NCI-H1694 treated with DMSO at 0.1 percent for 48 hours (cell line): ENCODE data around the gene SBF2.
"Not testable (repeated sequence)": the region's sequence is repeated elsewhere in the genome, so short reads cannot be mapped to it uniquely, and the experiment has no call there.

Experiments used
- DNase-seq: peaks from one replicate; lab custom pipeline; 2025; lab: John Stamatoyannopoulos, UW

The SBF2 gene

DNA sequence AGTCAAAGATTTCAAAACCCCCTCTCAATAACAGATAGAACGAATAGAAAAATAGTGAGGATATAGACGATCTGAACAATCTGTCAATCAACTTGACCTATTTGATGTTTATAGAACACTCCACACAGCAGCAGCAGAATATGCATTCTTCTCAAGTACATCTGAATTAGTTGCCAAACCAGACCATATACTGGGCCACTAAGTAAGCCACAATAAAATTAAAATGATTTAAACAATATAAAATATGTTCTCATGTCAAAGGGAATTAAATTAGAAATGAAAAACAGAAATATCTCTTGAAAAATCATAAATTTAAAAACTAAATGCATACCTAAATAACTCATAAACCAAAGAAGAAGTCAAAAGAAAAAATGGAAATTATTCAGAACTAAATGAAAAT, 229.2 kb downstream of the SBF2 start:
- no peak for DNase-seq

- DNase-seq = no peak
Measured at GRCh38 chr11:10058356-10058755, 235.7 kb downstream of the SBF2 start.

- DNase-seq = no peak
Measured at GRCh38 chr11:10051868-10052586, 242.0 kb downstream of the SBF2 start.

- no peak for DNase-seq
Measured at GRCh38 chr11:10050561-10050960, 243.5 kb downstream of the SBF2 start.

- no peak for DNase-seq
Measured at GRCh38 chr11:10049756-10050155, 244.3 kb downstream of the SBF2 start.

GRCh38 chr11:10048350-10048749, 245.7 kb downstream of the SBF2 start:
- DNase-seq = no peak

- DNase-seq = peak; percentile 2
Measured at GRCh38 chr11:10044618-10045017, 249.4 kb downstream of the SBF2 start.

GRCh38 chr11:10042699-10043098, 251.3 kb downstream of the SBF2 start:
- DNase-seq = no peak

DNA sequence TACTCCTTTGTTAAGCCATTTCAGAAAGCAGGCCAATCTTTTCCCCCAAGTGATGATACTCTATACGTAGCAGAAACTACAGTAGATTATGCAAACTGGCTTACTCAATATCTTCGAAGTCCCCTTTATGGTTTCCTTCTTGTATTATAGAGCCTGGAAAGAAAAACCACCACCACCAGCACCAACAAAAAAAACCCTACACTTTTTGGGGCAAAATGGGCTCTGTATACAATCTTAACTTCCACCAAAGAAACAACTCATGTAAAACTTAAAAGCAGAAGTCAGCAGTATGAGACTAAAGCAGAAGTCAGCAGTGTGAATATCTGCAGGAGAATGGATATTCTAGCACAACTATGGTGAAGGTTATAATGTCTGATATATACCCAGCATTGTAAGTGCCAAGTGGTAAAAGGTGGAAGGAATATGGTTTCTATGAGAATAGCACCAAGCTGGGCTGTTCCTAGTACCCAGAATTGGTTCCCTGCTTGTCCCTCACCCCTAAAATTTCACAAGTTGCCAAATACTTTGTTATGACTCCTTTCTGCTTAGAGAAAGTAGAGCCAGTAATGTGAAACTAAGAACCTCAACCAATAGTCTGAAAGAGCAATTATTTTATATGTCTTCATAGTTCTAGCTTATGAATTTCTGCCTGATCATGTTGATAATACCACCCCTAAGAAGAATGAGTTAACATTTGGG, 252.1 kb downstream of the SBF2 start:
- DNase-seq = no peak

GRCh38 chr11:10041332-10041731, 252.7 kb downstream of the SBF2 start:
- DNase-seq = no peak

- DNase-seq = no peak
Measured at GRCh38 chr11:10038521-10039302, 255.3 kb downstream of the SBF2 start.

- not testable (repeated sequence) for DNase-seq
Measured at GRCh38 chr11:10035932-10036331, 258.1 kb downstream of the SBF2 start.

GRCh38 chr11:10032935-10033334, 261.1 kb downstream of the SBF2 start:
- no peak for DNase-seq

DNA sequence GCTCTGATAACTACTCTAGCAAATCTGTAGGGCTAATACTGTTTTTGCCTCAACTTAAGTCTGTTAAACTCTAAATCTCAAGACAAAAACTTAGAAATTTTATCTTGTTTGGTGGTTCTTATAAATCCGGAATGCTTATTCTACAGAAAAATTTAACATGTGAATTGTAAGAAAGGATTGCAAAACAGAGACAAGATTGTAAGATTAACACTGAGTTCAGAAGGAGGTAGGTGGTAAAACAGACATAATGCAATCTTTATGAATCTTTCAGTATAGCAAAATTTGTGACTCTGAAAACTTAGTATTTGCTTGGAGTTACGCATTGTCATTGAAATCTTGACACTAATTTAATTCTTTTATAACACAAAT, 263.9 kb downstream of the SBF2 start:
- DNase-seq = no peak

DNA sequence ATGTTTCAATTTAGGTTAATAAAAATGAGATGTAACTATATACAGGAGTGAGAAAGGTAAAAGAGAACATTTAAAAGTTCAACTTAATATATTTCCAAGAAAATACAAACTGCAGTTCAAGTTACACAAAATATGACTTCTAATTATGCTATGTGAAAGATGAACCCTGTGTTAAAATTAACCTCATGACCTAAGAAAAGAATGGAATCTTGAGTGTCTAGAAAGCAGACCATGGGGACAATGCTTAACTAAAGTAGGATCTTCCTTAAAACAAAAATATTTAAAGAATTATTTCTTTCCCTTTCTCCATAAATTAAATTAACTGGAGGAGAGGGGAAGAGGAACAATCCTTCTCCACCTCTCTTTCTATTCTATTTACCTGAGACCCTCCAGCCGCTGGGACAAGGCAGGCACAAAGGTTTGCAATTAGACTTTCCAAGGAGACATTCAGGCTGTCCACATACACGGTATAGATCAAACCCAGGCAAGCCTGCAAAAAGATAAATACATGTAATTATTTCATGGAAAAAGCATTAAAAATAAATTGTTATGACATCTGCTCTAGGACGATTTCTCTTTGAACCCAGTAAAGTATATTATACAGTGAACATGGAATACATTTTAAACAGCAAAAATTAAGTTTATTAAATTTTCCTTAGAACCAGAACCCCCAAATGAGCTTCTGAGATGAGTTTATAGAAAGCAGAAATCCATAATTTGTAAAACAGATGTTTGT, 264.5 kb downstream of the SBF2 start:
- no peak for DNase-seq

DNA sequence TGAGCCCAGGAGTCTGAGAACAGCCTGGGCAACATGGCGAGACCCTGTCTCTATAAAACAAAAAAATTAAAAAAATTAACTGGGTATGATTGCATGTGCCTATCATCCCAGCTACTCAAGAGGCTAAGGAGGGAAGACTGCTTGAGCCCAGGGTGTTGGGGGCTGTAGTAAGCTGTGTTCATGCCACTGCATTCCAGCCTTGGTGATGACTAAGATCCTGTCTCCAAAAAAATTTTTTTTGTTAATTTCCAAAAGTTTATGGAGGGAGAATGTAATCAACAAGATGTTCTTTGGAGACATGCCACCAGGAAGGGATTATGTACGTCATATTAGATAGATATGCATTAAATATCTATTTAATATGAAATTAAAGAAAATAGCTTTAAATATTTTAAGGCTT, 267.5 kb downstream of the SBF2 start:
- DNase-seq = no peak

DNA sequence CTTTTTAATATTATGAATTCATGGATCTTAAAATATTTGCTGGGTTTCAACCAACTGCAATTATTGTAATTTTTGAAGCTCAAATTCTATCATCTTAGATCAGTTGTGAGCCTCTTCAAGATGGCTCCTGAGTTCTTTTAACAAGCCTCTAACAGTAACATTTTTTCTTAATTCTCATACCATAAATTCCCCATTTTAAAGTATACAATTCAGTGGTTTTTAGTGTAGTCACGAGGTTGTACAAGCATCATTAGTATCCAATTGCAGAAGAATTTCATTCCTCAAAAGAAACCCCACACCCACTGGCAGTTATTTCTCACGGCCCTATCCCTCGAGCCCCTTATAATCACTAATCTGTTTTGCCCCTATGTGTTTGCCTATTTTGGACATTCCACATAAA, 270.8 kb downstream of the SBF2 start:
- DNase-seq = no peak

DNA sequence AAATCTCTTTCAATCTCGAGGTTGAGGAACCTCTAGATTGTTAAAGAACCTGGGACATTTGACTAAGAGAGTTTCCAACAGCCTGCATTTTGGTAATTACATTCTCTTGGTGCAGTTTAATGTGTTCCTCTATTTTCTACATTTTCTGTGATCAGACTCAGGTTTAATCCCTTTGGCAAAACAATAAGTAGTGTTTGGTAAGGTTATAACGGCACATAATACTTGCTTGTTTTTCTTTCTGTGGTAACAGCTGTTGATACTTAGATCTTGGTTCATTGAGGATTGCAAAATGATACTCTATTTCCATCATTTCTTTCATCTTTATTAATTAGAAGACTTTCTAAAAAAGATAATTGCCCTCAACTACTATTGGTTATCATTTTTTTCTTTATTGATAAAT, 271.3 kb downstream of the SBF2 start:
- no peak for DNase-seq

DNA sequence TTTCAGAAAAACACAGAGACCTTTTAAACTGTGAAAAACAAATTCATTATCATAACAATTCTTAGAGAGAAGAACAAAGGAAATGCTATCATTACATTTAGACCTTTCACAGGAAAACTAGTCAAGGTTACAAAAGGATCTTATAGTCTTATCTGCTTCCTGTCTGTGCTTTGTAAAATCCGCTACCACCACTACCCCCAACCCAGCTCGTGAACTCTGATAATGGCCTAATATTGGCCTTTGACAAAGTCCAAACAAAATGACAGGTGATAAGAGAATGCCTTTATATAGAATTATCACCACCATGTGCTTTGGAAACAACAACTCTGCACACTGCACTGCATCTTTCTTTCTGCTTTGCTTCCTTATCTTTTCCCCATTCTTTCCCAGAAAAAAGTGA, 272.5 kb downstream of the SBF2 start:
- DNase-seq = no peak

GRCh38 chr11:10019906-10020682, 273.9 kb downstream of the SBF2 start:
- DNase-seq = no peak

- DNase-seq = no peak
Measured at GRCh38 chr11:10017911-10018310, 276.1 kb downstream of the SBF2 start.

DNA sequence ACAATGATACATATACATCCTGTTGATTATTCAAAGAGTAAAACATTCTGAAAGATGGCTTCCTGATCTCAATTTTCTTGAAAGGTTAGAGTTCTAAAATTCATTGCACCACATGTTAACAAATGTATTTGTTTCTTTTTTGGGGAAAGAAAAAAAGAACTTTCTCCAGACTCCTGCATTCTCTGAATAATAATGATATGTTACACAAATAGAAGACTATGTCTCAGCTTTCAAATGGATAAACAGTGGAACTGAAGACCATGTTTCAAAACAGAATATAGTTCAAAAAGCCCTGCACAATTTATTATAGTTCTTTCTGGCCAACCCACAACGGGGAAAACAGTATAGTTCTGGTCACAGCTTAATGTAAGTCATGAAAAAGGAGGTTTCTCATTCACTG, 277.0 kb downstream of the SBF2 start:
- no peak for DNase-seq
